ENCODE measurements around the gene PTGES2. TPM values are rescaled to one million over a fixed set of nuclear protein-coding genes. Genes with fewer than 3 reads are reported as not detected.

PTGES2 gene
- total RNA-seq, 2 experiments from 2014 or later: 68.1 to 76.3 TPM

DNA sequence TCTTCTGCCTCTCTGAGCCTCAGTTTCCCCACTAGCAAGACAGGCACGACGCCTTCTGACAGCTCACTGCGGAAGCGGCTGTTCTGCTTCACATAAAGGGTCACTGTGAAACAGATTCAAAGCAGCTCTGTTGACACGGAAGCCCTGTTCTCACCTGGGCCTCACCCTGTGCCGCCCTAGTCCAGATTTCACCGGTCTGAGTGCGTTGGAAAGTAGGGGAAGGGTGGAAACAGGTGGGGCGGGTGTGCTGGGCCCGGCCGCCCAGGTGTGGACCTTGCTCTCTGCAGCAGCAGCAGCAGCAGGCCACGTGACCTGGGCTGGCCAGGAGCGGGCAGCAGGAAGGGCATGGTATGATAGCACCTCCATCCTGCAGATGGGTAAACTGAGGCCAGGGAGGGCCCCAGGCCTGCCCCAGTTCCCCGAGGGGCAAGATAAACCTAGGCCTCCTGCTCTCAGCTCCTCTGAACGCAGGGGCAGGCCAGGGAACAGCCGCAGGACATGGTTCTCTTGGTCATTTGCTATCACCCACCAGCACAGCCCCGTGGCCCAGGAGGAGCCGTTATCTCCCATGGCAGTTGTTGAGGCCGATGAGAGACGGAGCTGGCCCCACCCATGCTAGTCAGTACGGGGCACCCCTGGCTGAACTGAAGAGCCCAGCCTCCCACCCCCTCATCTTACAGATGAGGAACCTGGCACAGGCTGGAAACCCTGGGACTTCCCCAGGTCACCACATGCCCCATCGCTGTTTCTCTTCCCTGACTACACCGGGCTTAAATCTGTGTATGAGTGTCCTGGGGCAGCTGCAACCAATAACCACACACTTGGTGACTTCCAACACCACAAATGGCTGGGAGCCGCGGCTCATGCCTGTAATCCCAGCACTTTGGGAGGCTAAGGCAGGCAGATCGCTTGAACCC, 12.1 kb downstream of the PTGES2 start:
- no peaks in the 10 kb centered on the region for H3K4me1 ChIP-seq (ENCODE audit: insufficient read depth, low read length, poor library complexity, severe bottlenecking)
- TF ChIP-seq EZH2phosphoT487 (IDR thresholded peaks at IDR 0.05; ENCODE audit: borderline replicate concordance, low read depth, low read length): no peak
- TF ChIP-seq, protein P1, sequence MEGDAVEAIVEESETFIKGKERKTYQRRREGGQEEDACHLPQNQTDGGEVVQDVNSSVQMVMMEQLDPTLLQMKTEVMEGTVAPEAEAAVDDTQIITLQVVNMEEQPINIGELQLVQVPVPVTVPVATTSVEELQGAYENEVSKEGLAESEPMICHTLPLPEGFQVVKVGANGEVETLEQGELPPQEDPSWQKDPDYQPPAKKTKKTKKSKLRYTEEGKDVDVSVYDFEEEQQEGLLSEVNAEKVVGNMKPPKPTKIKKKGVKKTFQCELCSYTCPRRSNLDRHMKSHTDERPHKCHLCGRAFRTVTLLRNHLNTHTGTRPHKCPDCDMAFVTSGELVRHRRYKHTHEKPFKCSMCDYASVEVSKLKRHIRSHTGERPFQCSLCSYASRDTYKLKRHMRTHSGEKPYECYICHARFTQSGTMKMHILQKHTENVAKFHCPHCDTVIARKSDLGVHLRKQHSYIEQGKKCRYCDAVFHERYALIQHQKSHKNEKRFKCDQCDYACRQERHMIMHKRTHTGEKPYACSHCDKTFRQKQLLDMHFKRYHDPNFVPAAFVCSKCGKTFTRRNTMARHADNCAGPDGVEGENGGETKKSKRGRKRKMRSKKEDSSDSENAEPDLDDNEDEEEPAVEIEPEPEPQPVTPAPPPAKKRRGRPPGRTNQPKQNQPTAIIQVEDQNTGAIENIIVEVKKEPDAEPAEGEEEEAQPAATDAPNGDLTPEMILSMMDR (conservative IDR thresholded peaks at IDR 0.05; ENCODE audit: low read length): no peak
- peaks cover 70% of the 10 kb centered on the region for H3K36me3 ChIP-seq (ENCODE audit: insufficient read depth, low read length)
- H3K27ac ChIP-seq (ENCODE audit: low read depth, low read length, poor library complexity, severe bottlenecking): no peak overlapping the region
- no peak overlapping the region for H3K4me2 ChIP-seq (ENCODE audit: low read length)
- H3K4me3 ChIP-seq (ENCODE audit: low read depth, low read length, poor library complexity, severe bottlenecking): no peak overlapping the region
- H2AFZ ChIP-seq (ENCODE audit: low read length): no peak overlapping the region
- H3K79me2 ChIP-seq (ENCODE audit: insufficient read depth, low read depth, low read length): no peaks in the 10 kb centered on the region
- H4K20me1 ChIP-seq (ENCODE audit: insufficient read depth, low read length): no peaks in the 10 kb centered on the region
- no peaks in the 10 kb centered on the region for H3K9me3 ChIP-seq (ENCODE audit: low read length)
- intact Hi-C loops (cut with micrococcal nuclease; ENCODE audit: unreplicated experiment): loop anchor here (2.0 kb wide), 2 partner anchors 81 to 173 kb away; no protein-coding TSS in a partner anchor
- no peaks in the 10 kb centered on the region for H3K9me2 ChIP-seq (ENCODE audit: insufficient read depth, low read length)
- DNase-seq (ENCODE audit: low spot score): no peak
- CTCF ChIA-PET (ENCODE audit: unreplicated experiment): no interaction called here
- POLR2A ChIA-PET: interaction anchor here (0.5 kb wide), 1 partner anchor 1923 kb away, joined by 3 read pairs; no protein-coding TSS in a partner anchor
- BruUV-seq (replicated peaks): no TSS peak

DNA sequence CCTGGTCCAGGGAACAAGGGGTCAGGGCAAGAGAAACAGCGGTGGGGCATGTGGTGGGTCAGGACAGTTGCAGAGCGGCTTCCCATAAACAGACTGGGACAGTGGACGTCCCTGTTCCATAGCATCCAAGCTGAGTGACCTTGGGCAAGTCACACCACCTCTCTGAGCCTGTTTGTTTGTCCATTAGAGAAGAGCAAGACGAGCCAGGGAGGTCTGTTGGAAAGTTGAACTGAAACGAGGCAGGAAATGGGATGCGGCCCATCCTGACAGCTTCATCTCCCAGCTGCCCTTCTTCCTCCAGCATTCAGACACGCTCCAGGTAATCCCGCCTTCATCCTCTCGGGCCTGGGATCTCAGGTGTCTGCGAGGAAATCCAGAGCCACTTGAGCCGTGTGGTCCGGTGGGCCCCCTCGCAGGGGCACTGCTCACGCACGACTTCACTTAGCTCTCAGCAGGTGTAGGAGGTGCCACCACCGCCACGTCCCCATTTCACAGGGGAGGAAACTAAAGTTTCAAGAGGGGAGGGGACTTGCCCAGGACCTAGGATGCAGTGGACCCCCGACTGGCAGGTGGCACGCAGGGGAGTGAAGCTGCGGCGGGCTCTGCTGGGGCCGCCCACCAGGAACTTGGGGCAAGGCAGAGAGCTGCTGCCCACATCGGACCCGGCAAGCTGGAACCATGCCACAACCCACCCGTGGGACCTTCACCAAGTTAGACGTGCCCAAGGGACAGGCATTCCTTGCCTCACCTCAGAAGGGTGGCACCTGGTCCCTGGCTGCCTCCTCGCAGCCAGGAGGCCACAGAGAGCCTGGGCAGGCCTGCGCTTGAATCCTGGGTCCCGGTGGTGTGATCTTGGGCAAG, 13.0 kb downstream of the PTGES2 start:
- TF ChIP-seq, protein P1 (conservative IDR thresholded peaks at IDR 0.05; ENCODE audit: low read length): no peak
- TF ChIP-seq EZH2phosphoT487 (IDR thresholded peaks at IDR 0.05; ENCODE audit: borderline replicate concordance, low read depth, low read length): no peak
- H3K4me3 ChIP-seq (ENCODE audit: low read depth, low read length, poor library complexity, severe bottlenecking): no peak overlapping the region
- peaks cover 71% of the 10 kb centered on the region for H3K36me3 ChIP-seq (ENCODE audit: insufficient read depth, low read length)
- no peak overlapping the region for H3K4me2 ChIP-seq (ENCODE audit: low read length)
- no peaks in the 10 kb centered on the region for H4K20me1 ChIP-seq (ENCODE audit: insufficient read depth, low read length)
- POLR2A ChIA-PET: no interaction called here
- H3K9me3 ChIP-seq (ENCODE audit: low read length): no peaks in the 10 kb centered on the region
- no peak overlapping the region for H3K27ac ChIP-seq (ENCODE audit: low read depth, low read length, poor library complexity, severe bottlenecking)
- CTCF ChIA-PET (ENCODE audit: unreplicated experiment): no interaction called here
- no peak overlapping the region for H2AFZ ChIP-seq (ENCODE audit: low read length)
- BruUV-seq (replicated peaks): no TSS peak
- H3K4me1 ChIP-seq (ENCODE audit: insufficient read depth, low read length, poor library complexity, severe bottlenecking): no peaks in the 10 kb centered on the region
- no peaks in the 10 kb centered on the region for H3K79me2 ChIP-seq (ENCODE audit: insufficient read depth, low read depth, low read length)
- no peak for DNase-seq (ENCODE audit: low spot score)
- intact Hi-C loops (cut with micrococcal nuclease; ENCODE audit: unreplicated experiment): no loop called here
- H3K9me2 ChIP-seq (ENCODE audit: insufficient read depth, low read length): no peaks in the 10 kb centered on the region
